NCI-H187 treated with DMSO at 0.1 percent for 48 hours (cell line): ENCODE measurements around the gene PHF5A.

Experiments used
- DNase-seq: peaks from one replicate; lab custom pipeline; 2025; lab: John Stamatoyannopoulos, UW

The PHF5A gene

DNA sequence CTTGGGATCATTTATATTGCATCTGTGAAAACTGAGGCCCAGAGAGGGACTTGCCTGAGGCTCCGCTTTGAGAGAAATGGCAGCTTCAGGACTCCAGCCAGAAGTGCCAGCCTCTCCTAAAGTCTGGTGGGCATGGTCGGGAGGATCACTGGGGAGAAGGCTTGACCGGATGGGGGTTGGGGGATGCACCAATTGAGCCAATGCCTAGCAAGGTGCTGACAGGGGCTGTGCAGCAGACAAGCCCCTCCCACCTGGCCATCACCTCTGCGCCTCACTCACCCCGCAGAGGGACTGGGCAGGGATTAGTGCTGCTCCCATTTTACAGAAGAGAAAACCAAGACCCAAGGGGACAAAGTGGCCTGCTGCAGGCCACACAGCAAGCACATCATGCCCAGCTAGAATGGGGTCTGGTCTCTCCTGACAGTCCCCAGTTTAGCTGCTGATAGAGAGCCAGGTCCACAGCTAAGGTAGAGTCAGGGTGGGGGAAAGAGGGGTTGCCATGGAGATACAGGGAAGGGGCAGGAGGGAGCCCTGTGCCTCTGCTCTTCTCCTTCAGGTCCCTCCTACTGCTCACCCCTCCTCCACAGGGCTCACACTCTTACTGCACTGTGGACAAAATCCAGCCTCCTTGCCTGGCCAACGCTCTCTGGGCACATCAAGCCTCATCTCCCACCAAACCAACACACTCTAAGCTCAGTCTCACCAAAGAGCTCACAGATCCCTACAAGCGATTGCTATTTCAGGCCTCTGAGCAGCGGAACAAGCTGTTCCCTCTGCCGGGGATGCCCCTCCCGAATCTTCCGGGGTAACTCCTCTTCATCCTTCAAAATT lies 57.3 kb downstream of the PHF5A start:
- no peak for DNase-seq

DNA sequence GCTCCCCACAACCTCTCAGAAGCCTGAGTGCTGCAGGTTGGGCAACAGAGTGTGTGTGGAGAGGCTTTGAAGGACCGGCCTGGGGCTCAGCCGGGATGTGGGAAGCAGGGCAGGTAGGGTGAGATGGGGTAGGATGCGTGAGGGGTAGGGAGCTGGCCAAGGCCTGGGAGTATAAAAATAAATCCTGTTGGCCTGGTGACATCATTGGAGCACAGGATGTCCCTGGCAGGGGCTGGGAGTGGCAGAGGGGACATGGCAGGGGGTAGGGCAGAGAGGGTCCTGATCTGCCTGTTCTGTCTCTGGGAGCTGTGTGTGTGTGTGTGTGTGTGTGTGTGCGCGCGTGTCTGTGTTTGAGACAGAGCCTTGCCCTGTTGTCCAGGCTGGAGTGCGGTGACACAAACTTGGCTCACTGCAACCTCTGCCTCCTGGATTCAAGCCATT lies 58.2 kb downstream of the PHF5A start:
- DNase-seq, result no peak
